SK-N-SH treated with all-trans-retinoic acid at 6 μM for 48 hours (cell line): ENCODE data around the gene AKAP5.

Experiments
- ATAC-seq: fragments of 200-7000 bp; cut with Tn5 transposase; 3 replicates; pipeline ENCODE4 v1.9.1; 2020; ENCODE audit warnings: mild to moderate bottlenecking, moderate library complexity
- ARNTL ChIP-seq: fragments of 450-650 bp; formaldehyde crosslinking; IDR thresholded peaks from 2 replicates; pipeline ENCODE4 v1.5.0; 2020; ENCODE audit warnings: low read depth, mild to moderate bottlenecking, moderate library complexity, borderline replicate concordance
- BACH2 ChIP-seq: fragments of 250-450 bp; sonication (Bioruptor Pico); IDR thresholded peaks from 2 replicates; pipeline ENCODE4 v1.9.0; 2021; ENCODE audit warnings: mild to moderate bottlenecking, borderline replicate concordance
- CREB5 ChIP-seq: fragments of 250-450 bp; sonication (Bioruptor Pico); IDR thresholded peaks from 2 replicates; pipeline ENCODE4 v1.5.1; 2020; ENCODE audit warnings: low read depth, mild to moderate bottlenecking, moderate library complexity
- CSDC2 ChIP-seq: fragments of 250-450 bp; sonication (Bioruptor Pico); IDR thresholded peaks from 2 replicates; pipeline ENCODE4 v1.5.0; 2020; ENCODE audit warnings: mild to moderate bottlenecking, moderate library complexity
- GLIS3 ChIP-seq: fragments of 250-450 bp; sonication (Bioruptor Pico); IDR thresholded peaks from 2 replicates; pipeline ENCODE4 v1.5.0; 2020; ENCODE audit warnings: mild to moderate bottlenecking, moderate library complexity
- ISL1 ChIP-seq: fragments of 250-450 bp; sonication (Bioruptor Pico); IDR thresholded peaks from 2 replicates; pipeline ENCODE4 v2.1.2; 2022; ENCODE audit warnings: mild to moderate bottlenecking, moderate library complexity
- POU6F1 ChIP-seq: fragments of 250-450 bp; sonication (Bioruptor Pico); IDR thresholded peaks from 2 replicates; pipeline ENCODE4 v1.8.0; 2021; ENCODE audit warnings: low read depth, mild to moderate bottlenecking, moderate library complexity, borderline replicate concordance
- TCF4 ChIP-seq: fragments of 250-450 bp; sonication (Bioruptor Pico); IDR thresholded peaks from 2 replicates; pipeline ENCODE4 v1.8.0; 2021; ENCODE audit warnings: mild to moderate bottlenecking, moderate library complexity, borderline replicate concordance
- TOX ChIP-seq: fragments of 250-450 bp; sonication (Bioruptor Pico); IDR thresholded peaks from 2 replicates; pipeline ENCODE4 v1.8.0; 2021; ENCODE audit warnings: mild to moderate bottlenecking, moderate library complexity, borderline replicate concordance
- TSHZ2 ChIP-seq: fragments of 250-450 bp; sonication (Bioruptor Pico); IDR thresholded peaks from 2 replicates; pipeline ENCODE4 v1.5.0; 2020; ENCODE audit warnings: mild to moderate bottlenecking, moderate library complexity
- ZC3H10 ChIP-seq: fragments of 250-450 bp; sonication (Bioruptor Pico); IDR thresholded peaks from 2 replicates; pipeline ENCODE4 v1.5.1; 2021; ENCODE audit warnings: mild to moderate bottlenecking, moderate library complexity
- ZFP3 ChIP-seq: fragments of 250-450 bp; sonication (Bioruptor Pico); IDR thresholded peaks from 2 replicates; pipeline ENCODE4 v1.5.0; 2020; ENCODE audit warnings: mild to moderate bottlenecking, moderate library complexity
- ZFP30 ChIP-seq: fragments of 450-650 bp; formaldehyde crosslinking; IDR thresholded peaks from 2 replicates; pipeline ENCODE4 v1.5.0; 2022; ENCODE audit warnings: mild to moderate bottlenecking, moderate library complexity
- ZNF565 ChIP-seq: fragments of 450-650 bp; formaldehyde crosslinking; conservative IDR thresholded peaks from 2 replicates; pipeline ENCODE4 v1.5.0; 2020; ENCODE audit warnings: low read depth, mild to moderate bottlenecking, moderate library complexity
- ZNF70 ChIP-seq: fragments of 450-650 bp; formaldehyde crosslinking; IDR thresholded peaks from 2 replicates; pipeline ENCODE4 v1.5.0; 2020; ENCODE audit warnings: mild to moderate bottlenecking, moderate library complexity
- TF ChIP-seq, protein P1 (sequence below): fragments of 250-450 bp; sonication (Bioruptor Pico); IDR thresholded peaks from 2 replicates; pipeline ENCODE4 v1.8.0; 2020; ENCODE audit warnings: mild to moderate bottlenecking, moderate library complexity, borderline replicate concordance
- TF ChIP-seq, protein P2 (sequence below): fragments of 250-450 bp; sonication (Bioruptor Pico); IDR thresholded peaks from 2 replicates; pipeline ENCODE4 v1.5.1; 2021; ENCODE audit warnings: mild to moderate bottlenecking, moderate library complexity

AKAP5 gene

DNA sequence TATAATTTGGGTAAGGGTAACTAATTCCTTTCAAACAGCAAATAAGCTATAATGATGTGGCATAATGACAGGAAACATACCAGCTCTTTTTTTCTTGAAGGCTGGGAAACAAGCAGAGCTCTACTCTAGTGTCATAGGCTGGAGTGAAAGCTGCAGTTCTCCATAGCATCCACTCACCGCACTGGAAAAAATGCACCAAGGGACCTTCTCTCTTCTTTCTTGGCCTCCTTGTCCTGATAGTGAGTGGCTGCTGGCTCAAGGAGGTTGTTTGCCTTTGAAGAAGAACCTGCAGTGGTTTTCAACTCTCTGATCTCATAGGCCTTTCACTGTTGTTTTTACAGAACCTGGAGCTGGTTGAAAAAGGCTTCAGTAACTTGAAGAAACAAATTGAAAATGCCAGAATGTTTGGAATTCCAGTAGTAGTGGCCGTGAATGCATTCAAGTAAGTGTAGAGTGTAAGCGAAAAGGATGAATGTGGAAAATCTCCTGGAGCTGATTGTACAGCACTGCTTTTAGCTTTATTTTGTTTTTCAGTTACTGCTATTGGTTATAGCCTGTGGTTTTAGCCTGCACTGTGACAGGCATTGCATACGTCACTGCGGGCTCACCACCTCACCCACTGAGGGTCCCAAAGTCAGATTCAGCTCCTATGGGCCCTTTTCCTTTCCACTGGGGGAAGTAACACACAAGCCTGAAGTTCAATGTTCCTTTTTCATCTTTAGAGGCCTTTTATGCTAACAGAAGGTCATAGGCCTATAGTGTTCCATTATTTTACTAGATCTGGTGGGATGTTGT, 17.2 kb upstream of the AKAP5 start:
- TF ChIP-seq POU6F1 (CRISPR knock-in tag) (no peak), ZFP3 (CRISPR knock-in tag) (no peak), ZC3H10 (CRISPR knock-in tag) (no peak), GLIS3 (CRISPR knock-in tag) (no peak), ZNF565 (CRISPR knock-in tag) (no peak), BACH2 (no peak), TOX (CRISPR knock-in tag) (no peak), ISL1 (CRISPR knock-in tag) (no peak), TCF4 (CRISPR knock-in tag) (no peak)
- TF ChIP-seq, protein P1, sequence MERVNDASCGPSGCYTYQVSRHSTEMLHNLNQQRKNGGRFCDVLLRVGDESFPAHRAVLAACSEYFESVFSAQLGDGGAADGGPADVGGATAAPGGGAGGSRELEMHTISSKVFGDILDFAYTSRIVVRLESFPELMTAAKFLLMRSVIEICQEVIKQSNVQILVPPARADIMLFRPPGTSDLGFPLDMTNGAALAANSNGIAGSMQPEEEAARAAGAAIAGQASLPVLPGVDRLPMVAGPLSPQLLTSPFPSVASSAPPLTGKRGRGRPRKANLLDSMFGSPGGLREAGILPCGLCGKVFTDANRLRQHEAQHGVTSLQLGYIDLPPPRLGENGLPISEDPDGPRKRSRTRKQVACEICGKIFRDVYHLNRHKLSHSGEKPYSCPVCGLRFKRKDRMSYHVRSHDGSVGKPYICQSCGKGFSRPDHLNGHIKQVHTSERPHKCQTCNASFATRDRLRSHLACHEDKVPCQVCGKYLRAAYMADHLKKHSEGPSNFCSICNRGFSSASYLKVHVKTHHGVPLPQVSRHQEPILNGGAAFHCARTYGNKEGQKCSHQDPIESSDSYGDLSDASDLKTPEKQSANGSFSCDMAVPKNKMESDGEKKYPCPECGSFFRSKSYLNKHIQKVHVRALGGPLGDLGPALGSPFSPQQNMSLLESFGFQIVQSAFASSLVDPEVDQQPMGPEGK (CRISPR knock-in tag), result no peak
- TF ChIP-seq, protein P2, sequence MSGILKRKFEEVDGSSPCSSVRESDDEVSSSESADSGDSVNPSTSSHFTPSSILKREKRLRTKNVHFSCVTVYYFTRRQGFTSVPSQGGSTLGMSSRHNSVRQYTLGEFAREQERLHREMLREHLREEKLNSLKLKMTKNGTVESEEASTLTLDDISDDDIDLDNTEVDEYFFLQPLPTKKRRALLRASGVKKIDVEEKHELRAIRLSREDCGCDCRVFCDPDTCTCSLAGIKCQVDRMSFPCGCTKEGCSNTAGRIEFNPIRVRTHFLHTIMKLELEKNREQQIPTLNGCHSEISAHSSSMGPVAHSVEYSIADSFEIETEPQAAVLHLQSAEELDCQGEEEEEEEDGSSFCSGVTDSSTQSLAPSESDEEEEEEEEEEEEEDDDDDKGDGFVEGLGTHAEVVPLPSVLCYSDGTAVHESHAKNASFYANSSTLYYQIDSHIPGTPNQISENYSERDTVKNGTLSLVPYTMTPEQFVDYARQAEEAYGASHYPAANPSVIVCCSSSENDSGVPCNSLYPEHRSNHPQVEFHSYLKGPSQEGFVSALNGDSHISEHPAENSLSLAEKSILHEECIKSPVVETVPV, result no peak

GRCh38 chr14:64450255-64450654, 15.0 kb upstream of the AKAP5 start:
- no peak for ATAC-seq
- TF ChIP-seq ZNF565 (CRISPR knock-in tag), result no peak
- TF ChIP-seq CREB5, result no peak
- TF ChIP-seq, protein P2, result no peak
- no peak for TF ChIP-seq TSHZ2 (CRISPR knock-in tag)
- TF ChIP-seq BACH2, result no peak

More for the DNA sequence above, 17.2 kb upstream of the AKAP5 start:
- ATAC-seq, result no peak

DNA sequence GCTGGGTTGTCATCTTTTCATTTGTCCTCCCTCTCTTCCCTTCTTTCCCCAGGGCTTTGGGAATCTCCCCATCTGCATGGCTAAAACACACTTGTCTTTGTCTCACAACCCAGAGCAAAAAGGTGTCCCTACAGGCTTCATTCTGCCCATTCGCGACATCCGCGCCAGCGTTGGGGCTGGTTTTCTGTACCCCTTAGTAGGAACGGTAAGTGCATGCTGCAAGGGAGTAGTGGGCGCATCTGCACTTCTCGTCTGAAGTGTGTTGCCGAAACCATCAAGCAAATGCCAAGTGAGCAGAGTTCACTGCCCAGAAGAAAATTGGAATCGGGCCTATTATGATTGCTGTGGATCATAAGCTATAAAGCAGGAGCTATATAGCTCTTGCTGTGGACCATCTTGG, 10.6 kb upstream of the AKAP5 start:
- ATAC-seq, result no peak
- no peak for TF ChIP-seq ARNTL (CRISPR knock-in tag)
- no peak for TF ChIP-seq TOX (CRISPR knock-in tag)
- no peak for TF ChIP-seq GLIS3 (CRISPR knock-in tag)
- TF ChIP-seq, protein P1 (CRISPR knock-in tag), result no peak
- TF ChIP-seq ZFP3 (CRISPR knock-in tag), result no peak
- TF ChIP-seq ZFP30 (CRISPR knock-in tag), result no peak
- TF ChIP-seq CSDC2 (CRISPR knock-in tag), result no peak
- no peak for TF ChIP-seq ZNF70 (CRISPR knock-in tag)
- no peak for TF ChIP-seq ZNF565 (CRISPR knock-in tag)
